Measurements from ENCODE around the gene ACVR1C.
"Not testable (repeated sequence)": the region's sequence is repeated elsewhere in the genome, so short reads cannot be mapped to it uniquely, and the experiment has no call there.

Gene ACVR1C

DNA sequence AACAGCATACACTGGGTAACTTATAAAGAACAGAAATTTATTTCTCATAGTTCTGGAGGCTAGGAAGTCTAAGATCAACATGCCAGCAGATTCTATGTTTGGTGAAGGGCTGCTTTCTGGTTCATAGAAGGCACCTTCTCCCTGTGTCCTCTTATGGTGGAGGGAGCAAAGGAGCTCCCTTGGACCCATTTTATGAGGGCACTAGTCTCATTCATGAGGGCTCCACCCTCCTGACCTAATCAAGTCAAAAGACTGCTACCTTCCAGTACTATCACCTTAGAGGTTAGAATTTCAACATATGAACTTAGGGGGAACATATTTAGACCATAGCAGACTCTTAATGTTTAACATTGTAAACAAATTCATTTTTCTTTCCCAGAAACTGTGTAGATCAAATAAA, 54.5 kb downstream of the ACVR1C start:
- no peak for DNase-seq (ENCODE audit: low read depth in 2 of 2)

DNA sequence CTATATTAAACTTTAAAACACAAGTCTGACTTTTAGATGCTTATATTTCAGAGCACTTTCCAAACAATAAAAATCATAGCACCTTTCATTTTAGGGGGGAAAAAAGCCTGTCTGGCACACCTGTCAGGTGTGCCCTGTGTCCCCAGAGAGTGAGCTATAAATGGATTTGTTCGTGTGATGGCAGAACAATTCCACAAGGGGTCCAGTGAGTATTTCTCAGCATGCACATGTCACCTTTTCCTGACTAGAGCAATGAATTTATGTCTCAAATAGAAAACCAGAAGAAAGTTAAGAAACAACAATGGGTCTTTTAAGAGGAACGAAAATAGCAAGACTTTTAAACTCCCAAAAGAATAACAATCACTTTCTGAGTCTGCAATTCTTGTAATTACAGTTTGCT, 55.9 kb downstream of the ACVR1C start:
- DNase-seq (ENCODE audit: low read depth in 2 of 2), result no peak

- DNase-seq (ENCODE audit: low read depth in 2 of 2), result not testable (repeated sequence)
Observed at GRCh38 chr2:157566623-157567022, 62.0 kb downstream of the ACVR1C start.

DNA sequence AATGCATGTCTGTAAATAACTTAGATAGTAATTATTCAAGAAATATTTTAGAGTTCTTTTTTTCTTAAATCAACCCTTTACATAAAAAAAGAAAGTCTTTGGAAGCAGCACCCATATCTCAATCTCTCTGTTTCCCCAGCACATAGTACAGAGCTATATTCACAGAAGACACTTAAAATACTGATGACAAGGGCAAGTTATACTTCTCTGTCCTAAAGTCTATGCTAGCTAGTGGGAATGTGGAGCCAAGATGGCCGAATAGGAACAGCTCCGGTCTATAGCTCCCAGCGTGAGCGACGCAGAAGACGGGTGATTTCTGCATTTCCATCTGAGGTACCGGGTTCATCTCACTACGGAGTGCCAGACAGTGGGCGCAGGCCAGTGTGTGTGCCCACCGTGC, 62.6 kb downstream of the ACVR1C start:
- not testable (repeated sequence) for DNase-seq (ENCODE audit: low read depth in 2 of 2)

GRCh38 chr2:157565550-157565949, 63.1 kb downstream of the ACVR1C start:
- DNase-seq (ENCODE audit: low read depth in 2 of 2), result no peak

- DNase-seq (ENCODE audit: low read depth in 2 of 2), result no peak
Observed at GRCh38 chr2:157559890-157560289, 68.8 kb downstream of the ACVR1C start.

- DNase-seq (ENCODE audit: low read depth in 2 of 2), result no peak
Observed at GRCh38 chr2:157559461-157559860, 69.2 kb downstream of the ACVR1C start.

- DNase-seq (ENCODE audit: low read depth in 2 of 2), result peak in 1 of 2 experiments; percentile 5
Observed at GRCh38 chr2:157559061-157559460, 69.6 kb downstream of the ACVR1C start.

DNA sequence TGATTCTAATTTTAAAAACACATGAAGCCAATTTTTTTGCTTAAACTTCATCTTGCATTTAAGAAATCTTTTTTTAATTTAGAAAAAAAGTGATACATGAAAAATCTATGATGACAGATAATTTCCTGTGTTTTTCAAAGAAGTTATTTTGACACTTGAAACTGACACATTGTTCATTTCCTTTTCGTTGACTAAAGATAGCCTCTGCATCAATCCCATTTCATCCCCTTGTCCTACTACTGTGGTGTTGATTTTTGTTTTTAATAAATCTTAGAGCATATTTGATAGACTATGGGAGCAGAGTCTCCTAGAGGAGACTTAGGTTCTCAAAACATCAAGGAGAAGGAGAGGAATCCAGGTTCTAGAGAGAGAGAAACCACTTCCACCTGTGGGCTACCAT, 70.9 kb downstream of the ACVR1C start:
- DNase-seq (ENCODE audit: low read depth in 2 of 2), result no peak

- DNase-seq (ENCODE audit: low read depth in 2 of 2), result no peak
Observed at GRCh38 chr2:157540102-157540501, 88.6 kb downstream of the ACVR1C start.

GRCh38 chr2:157538064-157538463, 90.6 kb downstream of the ACVR1C start:
- DNase-seq (ENCODE audit: low read depth in 2 of 2), result no peak

GRCh38 chr2:157536815-157537214, 91.8 kb downstream of the ACVR1C start:
- DNase-seq (ENCODE audit: low read depth in 2 of 2), result no peak

GRCh38 chr2:157528963-157529751, 99.5 kb downstream of the ACVR1C start:
- no peak for DNase-seq (ENCODE audit: low read depth in 2 of 2)

DNA sequence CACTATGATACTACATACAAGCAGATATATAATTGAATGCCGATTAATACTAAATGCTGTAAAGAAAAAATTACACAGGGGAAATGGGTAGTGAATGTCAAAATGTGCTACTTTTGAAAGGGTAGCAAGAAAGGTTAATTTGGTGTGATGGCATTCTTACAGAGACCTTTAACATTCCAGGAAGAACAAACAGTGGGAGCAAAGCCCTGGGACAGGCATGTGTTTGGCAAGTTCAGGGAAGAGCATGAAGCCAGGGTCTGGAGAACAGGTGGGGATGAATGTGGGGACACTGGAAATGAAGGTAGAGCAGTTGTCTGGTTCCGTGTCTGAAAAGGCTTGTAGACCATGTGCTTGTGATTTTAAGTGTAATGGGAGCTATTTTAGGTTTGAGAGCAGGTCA, 102.6 kb downstream of the ACVR1C start:
- DNase-seq (ENCODE audit: low read depth in 2 of 2), result no peak

DNA sequence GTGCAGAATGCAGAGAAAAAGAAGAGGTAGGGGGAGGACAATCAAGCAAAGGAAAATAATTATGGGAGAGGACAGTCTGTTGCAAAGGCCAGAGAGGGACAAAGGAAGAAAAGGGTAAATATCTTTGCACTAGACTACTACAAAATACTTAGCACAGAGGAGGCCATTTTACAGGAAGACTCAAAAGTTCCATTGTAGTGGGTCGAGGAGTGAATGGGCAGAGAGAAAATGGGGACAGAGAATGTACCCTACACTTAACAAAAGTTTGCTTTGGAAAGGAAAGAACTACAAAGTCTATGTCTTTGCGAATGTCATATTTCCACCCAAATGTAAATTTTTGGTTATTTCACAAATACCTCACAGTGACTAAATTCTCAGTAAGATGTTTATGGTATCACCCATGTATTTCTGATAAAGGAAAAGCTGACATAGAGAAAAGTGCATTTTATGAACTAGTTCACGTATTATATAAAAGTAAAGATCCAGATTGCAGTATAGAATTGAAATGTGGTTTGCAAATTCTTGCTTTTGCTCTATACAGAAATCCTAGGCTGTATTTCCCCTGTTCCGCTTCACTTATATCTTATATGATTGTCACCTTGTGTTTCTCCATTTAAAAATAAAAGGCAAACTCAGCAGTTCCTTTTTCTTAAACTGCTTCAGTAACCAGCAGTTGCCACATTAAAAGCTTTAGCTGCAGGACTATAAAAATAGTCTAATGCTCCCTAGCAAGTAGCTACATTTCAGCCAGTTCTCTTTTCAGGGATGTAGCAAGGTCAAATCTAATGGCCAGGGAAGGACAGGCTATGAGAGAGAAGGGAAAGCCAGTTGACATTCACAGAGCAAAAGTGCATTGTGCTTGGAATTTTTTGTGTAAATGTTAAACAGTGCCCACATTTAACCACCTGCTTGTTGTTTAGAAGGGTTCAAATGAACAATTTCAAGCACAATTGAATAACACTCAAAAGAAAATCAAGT, 105.1 kb downstream of the ACVR1C start:
- no peak for DNase-seq (ENCODE audit: low read depth in 2 of 2)

- not testable (repeated sequence) for DNase-seq (ENCODE audit: low read depth in 2 of 2)
Observed at GRCh38 chr2:157514966-157515365, 113.7 kb downstream of the ACVR1C start.

DNA sequence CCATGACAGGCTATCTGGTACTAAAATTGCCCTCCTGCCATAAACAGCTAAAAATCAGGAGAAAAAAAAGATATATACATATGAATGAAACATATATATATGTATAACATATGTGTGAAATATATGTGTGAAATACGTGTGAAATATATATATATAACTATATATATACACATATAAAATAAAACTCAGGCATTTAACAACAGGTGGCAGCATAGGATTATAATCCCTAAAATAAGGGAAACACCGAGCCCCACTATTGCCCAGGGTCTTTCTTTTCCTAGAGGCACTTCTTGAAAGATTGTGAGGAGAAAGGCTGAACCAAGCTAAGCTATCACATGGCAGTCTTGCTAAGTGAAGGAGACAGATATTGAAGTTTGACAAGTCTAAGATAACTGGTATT, 118.9 kb downstream of the ACVR1C start:
- no peak for DNase-seq (ENCODE audit: low read depth in 2 of 2)

DNA sequence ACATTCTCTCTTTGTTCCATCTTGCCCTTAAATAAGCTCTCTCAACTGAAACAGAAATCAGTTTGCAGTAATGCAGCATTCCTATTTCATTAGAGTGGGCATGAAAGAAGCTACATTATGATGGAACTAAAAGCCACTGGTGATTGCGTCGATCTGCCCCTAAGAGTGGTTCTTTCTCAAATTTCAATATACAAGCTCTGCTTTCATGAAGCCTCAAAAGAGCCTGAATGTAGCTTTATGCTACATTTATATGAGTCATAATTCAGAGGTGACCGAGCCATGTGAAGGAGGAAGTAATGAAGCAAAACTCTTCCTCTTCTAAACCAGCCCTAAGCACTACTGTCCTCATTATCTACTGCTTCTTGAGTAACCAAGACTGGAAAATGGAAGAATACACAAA, 120.0 kb downstream of the ACVR1C start:
- no peak for DNase-seq (ENCODE audit: low read depth in 2 of 2)

DNA sequence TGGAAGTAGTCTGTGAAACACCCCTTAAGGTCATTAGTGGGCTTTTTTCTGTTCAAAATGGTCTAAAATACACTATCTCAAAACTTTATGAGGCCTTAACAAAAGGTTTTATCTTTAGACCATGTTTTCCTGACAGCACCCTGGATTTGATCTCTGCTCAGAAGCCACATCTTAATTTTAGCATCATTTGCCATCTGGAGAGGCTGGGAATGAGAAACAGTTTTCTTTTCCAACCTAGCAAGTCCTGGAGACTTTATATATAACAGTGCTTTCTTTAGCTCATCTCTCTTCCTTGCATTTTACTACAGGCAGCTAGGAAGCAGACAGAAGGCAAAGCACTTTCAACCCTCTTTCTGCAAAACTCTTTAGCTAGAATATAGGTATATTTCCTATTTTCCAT, 122.1 kb downstream of the ACVR1C start:
- DNase-seq (ENCODE audit: low read depth in 2 of 2), result no peak

- DNase-seq (ENCODE audit: low read depth in 2 of 2), result no peak
Observed at GRCh38 chr2:157504623-157505022, 124.0 kb downstream of the ACVR1C start.

DNA sequence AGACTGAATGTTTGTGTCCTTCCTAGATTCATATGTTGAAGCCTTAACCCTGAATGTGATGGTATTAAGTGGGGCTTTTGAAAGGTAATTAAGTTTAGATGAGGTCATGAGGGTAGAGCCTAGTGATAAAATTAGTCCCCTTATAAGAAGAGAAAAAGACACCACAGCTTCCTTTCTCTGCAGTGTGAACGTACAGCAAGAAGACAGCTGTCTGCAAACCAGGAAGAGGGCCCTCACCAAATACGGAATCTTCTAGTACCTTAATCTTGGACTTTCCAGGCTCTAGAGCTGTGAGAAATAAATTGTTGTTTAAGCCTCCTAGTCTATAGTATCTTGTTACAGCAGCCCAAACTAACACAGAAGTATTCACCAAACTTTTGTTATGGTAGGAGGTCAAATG, 127.6 kb downstream of the ACVR1C start:
- no peak for DNase-seq (ENCODE audit: low read depth in 2 of 2)

GRCh38 chr2:157500334-157500733, 128.3 kb downstream of the ACVR1C start:
- no peak for DNase-seq (ENCODE audit: low read depth in 2 of 2)

DNA sequence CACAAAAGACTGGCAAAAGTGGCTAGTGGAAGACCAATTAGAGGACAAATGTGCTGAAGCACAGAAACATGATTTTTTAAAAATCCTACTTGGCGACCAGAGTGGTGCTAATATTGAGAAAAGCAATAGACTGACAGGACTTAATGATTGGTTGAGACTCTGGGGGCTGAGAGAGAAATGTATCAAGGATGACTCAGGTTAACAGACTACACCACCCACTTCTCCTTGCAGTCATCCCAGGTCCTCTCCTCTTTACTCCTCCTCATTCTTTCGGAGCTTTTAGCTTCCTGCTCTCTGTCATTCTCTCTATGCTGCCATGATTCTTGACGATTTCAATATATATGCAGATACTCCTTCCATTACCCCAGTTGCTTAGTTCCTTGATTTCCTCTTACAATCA, 130.2 kb downstream of the ACVR1C start:
- DNase-seq (ENCODE audit: low read depth in 2 of 2), result no peak

All from fibroblast of skin of left biceps (primary cell).